NCI-H2227 treated with DMSO at 0.1 percent for 48 hours (cell line): ENCODE measurements around the gene SPATA45.
"Not testable (repeated sequence)": the region's sequence is repeated elsewhere in the genome, so short reads cannot be mapped to it uniquely, and the experiment has no call there.

Source experiments
- DNase-seq: peaks from one replicate; lab custom pipeline; 2025; lab: John Stamatoyannopoulos, UW

SPATA45 gene

DNA sequence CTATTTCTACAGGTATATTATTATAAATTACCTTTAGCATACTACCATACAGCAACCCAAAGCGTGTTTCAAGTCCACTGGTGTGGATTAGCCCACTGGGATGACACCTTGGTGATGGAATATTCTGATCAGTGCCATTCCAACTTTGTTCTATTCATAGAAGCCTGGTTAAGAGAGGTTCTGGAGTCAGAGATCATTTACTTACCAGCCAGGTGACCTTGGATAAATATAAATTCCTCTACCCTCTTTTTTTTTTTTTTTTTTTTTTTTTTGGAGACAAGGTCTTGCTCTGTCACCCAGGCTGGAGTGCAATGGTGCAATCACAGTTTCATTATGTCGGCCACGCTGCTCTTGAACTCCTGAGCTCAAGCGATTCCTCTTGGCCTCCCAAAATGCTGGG lies at the start of gene SPATA45:
TSS of gene SPATA45 (minus strand) at position 101 of the 400 bp plus-strand sequence. CDS start 11,500 bp downstream, outside the sequence.
- DNase-seq, result no peak

DNA sequence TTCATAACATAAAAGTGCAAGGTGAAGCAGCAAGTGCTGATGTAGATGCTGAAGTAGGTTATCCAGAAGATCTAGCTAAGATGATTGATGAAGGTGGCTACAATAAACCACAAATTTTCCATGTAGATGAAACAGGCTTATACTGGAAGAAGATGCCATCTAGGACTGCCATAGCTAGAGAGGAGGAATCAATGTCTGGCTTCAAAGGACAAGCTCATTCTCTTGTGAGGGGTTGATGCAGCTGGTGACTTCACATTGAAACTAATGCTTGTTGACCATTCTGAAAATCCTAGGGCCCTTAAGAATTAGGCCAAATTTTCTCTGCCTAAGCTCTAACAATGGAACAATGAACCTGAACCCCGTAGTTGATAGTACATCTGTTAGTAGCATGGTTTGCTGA lies 44.7 kb upstream of the SPATA45 start:
- DNase-seq, result no peak

DNA sequence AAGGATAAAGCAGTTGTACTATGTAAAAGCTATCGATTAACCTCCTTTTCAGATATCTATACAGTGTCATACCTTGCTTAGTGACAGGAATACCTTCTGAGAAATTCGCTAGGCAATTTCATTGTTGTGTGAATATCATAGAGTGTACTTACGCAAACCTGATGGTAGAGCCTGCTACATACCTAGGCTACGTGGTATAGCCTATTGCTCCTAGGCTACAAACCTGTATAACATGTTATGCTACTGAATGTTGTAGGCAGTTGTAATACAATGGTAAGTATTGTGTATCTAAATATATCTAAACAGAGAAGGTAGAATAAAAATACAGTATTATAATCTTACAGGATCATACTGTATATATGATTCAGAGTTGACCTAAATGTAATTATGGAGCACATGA lies 37.1 kb upstream of the SPATA45 start:
- DNase-seq, result no peak

DNA sequence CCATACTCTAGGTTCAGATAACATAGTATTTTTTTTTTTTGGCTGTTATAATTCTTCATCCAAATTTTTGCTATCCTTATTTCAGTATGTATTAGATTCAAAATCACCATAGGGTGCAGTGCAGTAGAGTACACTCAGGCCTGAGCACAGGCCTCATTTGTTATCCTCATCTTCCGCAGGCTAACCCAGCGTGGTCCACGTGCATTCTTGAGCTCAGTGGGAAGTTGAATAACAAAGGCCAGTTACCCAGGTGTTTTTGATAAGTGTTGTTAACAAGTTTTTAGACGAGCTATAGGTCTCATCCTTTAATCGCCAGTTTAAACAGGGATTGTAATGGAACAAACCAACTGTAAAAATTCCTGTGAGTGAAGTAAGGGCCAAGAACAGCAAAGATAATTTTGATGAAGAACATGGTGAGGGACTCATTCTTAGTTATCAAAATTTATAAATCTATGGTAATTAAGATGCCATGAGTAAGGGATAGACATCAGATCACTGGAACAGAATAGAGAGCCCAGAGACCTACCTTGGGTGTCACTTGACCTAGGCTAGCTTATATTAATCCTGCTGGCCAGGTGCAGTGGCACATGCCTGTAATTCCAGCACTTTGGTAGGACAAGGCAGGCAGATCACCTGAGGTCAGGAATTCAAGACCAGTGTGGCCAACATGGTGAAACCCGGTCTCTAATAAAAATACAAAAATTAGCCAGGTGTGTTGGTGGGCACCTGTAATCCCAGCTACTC lies 32.7 kb upstream of the SPATA45 start:
- DNase-seq, result no peak

DNA sequence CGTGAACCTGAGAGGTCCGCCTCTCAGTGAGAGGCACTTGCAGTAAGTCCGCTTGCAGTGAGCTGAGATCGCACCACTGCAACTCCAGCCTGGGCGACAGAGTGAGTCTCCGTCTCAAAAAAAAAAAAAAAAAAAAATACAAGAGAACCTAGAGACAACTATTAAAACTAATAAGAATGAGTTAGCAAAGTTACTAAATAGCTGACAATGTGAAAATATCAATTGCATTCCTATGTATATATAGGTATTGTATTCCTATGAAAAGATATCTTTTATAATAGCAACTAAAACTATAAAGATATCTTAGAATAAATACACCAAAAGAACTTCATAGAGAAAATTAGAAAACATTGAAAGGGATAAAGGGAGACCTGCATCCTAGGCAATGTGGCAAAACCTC lies 31.0 kb upstream of the SPATA45 start:
- no peak for DNase-seq

DNA sequence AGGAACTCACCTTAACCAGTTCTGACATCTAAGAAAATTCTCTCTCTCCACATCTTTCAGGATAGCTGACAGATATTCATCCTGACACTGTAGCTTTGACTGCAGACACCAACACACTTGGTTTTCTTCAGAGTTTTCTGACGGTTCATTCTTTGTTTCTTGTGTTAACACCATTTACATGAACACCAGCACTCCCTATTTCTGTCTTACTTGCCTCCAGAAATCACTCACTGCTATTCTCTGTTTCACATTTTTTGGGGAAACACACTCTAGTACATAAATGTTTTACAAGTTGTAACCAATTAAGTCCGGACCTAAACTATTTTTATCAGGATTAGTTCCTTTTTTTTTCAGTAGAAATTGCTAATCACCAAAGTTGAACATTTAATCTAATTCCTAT lies 26.1 kb upstream of the SPATA45 start:
- DNase-seq, result no peak

DNA sequence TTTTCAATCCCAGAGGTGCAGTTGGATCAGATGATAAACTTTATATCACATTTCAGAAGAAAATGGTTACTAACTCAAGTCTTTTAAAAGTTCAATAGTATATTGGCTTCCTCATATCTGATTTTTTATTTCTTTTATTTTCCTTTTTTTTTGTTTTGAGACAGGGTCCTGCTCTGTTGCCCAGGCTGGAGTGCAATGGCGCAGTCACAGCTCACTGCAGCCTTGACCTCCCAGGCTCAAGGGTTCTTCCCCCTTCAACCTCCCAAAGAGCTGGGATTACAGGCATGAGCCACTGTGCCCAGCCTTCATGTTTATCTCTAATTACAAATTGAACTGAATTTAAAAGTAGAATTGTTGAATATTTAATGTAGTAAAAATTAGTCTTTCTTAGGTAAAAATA lies 24.5 kb upstream of the SPATA45 start:
- no peak for DNase-seq

DNA sequence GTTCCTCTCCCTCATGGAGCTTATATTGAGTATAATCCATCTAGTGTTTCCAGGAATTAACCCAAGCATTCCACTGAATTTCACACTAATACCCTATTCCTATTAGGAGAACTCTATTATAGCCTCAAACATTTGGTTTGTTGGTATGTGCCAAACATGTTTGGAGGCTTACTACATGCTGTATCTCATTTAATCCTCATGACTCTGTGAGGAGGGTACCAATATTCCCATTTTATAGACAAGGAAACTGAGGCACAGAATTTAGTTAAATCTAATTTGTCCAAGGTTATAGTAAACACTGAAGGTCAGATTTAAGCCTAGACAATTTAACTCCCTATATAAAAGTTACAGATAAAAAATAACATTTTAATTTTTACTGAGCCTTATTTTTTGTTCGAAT lies 19.7 kb upstream of the SPATA45 start:
- DNase-seq, result no peak

DNA sequence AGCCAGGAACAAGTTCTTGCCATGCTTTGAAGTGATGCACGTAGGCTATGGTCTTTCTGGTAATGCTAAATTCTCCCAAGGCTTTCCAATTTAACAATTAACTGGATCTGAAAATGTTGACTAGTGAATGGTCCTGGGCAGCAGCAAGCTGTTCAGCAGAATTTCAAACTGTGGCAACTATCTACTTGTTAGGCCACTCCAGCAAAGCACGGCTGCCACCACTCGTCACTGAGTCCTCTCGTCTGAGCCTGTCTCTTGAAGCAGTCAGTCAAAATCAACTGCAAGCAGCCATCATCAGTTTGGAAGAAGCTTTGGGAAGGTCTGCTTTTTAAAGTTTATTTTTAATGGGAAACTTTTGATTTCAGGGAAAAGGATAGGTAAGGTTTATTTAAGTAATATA lies 16.8 kb upstream of the SPATA45 start:
- no peak for DNase-seq

DNA sequence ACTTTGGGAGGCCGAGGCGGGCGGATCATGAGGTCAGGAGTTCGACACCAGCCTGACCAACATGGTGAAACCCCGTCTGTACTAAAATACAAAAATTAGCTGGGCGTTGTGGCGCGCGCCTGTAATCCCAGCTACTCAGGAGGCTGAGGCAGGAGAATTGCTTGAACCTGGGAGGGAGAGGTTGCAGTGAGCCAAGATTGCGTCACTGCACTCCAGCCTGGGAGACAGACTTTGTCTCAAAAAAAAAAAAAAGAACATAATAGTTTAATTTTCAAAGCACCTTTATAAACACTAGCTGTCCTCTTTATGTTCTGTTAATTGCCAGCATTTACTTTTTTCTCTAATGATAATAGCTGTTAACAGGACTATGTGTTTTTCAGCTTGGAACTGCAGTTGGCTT lies 15.9 kb upstream of the SPATA45 start:
- not testable (repeated sequence) for DNase-seq

DNA sequence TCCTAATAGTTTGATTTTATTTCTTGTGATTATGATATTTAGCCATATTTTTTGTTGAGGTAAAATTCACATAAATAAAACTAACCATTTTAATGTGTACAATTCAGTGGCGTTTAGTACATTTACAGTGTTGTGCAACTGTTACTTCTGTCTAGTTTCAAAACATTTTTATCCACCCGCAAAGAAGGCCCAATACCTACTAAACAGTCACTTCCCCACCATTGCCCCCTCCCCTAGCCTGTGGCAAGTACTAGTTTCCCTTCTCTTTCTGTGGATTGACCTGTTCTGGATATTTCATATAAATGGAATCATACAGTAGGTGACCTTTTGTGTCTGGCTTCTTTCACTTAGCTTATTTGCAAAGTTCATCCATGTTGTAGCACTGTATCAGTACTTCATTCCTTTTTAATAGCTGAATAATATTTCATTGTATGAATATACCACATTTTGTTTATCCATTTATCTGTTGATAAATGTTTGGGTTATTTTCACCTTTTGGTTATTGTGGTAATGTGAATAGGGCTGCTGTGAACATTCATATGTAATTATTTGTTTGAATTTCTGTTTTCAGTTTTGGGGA lies 14.8 kb upstream of the SPATA45 start:
- DNase-seq, result no peak

DNA sequence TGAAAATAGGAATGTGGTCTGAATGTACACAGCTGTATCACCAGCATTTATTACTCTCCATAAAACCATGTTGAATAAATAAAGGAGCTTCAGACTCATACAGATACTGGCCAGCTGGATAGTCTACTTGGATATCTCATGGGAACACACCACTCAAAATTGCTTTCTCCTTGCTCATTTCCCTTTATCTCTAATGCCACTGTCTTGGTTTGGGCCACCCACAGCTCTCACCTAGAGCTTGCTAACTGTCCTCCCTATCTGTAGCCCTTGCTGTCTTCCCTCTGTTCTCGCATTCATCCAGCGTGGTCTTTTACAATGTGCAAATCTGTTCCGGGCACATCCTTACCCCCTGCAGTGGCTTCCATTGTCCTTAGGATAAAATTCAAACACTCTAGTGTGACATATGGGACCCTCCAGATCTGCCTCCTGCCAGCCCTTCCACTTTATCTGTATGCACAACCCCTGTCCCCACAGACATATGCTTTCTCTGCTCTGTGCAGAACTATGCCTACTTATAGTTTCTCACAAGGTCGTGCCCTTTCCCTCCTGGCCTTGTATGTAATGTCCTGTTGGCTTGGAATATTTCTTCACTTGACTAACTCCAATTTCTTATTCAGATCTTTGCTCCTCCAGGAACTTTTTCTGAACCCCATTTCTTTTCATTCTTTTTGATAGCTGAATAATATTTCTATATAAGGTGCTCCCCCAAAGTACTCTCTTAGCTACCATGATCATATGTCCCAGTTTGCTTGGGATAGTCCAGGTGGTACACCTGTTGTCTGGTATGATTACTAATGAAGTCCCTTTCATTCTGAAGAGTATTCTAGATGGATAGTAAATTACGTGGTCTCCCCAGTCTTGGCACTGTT lies 13.5 kb upstream of the SPATA45 start:
- no peak for DNase-seq

DNA sequence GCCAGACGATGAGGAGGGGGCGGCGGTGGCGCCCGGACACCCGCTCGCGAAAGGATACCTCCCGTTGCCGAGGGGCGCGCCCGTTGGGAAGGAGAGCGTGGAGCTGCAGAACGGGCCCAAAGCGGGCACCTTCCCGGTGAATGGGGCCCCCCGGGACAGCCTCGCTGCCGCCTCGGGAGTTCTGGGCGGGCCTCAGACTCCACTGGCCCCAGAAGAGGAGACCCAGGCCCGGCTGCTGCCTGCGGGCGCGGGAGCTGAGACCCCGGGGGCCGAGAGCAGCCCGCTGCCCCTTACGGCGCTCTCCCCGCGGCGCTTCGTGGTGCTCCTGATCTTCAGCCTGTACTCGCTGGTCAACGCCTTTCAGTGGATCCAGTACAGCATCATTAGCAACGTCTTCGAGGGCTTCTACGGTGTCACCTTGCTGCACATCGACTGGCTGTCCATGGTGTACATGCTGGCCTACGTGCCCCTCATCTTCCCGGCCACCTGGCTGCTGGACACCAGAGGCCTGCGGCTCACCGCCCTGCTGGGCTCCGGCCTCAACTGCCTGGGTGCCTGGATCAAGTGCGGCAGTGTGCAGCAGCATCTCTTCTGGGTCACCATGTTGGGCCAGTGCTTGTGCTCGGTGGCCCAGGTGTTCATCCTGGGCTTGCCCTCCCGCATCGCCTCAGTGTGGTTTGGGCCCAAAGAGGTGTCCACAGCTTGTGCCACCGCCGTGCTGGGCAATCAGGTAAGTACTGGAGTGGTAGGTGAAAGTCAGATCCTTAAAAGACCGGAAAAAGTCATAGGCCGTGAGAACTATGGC lies 11.2 kb upstream of the SPATA45 start:
- DNase-seq, result peak; percentile 75

DNA sequence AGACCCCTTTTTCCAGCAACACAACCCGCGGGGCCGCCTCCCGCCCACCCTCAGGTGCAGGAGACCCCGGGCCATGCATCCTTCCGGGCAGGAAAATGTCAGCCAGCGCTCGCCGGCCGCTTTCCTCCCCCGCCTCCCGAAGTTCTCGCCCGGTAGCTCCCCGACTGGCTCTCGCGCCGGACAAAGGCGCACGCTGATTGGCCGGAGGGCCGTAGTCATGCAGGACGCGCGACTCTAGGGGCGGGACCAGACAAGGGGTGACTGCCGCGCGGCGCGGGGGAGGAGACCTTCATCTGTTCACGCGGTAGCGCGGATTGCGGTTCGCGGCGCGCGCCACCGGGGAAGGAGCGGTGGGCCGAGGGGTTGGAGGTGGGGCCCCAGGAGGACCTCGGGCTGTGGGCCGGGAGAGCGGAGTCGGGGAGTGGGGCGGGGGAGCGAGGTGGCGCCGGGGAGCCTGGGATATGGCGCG lies 10.6 kb upstream of the SPATA45 start, which contains the start of gene FLVCR1:
TSS of gene FLVCR1 (plus strand) at position 284 of the 469 bp plus-strand sequence. CDS start at position 462, 178 bp downstream.
- DNase-seq, result peak; percentile 93

DNA sequence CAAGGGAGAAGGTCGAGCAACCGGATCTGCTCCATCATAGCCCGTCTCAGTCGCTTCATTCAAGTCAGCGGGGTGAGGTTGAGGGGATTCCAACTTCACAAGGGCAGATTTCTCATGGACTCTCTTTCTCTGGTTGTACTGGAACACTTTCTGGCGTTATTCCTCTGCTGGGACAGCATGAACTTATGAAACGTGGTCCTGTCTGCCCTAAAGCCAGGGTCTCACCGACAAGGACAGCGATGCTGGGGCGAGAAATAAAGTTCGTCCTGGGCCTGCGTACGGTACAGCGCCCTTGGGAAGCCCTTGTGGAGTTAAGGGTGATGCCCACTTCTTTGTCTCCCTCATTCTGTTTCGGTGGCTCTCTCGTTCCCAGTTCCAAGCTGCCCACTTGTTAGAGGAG lies 9.3 kb upstream of the SPATA45 start:
- DNase-seq, result no peak

DNA sequence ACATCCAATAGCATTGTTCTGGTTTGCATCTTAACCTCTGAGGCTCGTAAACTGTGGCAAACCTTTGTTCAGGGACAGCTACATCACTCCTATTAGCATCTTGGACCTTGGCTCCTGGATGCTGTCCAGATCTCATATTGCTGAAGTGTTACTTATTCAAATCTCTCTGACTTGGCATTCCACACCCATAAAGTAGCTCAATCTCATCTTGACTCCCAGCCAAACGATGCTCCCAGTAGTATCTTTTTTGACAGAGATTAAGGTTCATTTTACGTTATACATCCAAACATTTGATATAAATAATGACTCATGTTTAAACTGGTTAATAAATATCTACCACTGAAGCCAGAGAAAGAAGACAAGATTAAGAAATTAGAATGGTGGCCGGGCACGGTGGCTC lies 6.2 kb upstream of the SPATA45 start:
- DNase-seq, result no peak

DNA sequence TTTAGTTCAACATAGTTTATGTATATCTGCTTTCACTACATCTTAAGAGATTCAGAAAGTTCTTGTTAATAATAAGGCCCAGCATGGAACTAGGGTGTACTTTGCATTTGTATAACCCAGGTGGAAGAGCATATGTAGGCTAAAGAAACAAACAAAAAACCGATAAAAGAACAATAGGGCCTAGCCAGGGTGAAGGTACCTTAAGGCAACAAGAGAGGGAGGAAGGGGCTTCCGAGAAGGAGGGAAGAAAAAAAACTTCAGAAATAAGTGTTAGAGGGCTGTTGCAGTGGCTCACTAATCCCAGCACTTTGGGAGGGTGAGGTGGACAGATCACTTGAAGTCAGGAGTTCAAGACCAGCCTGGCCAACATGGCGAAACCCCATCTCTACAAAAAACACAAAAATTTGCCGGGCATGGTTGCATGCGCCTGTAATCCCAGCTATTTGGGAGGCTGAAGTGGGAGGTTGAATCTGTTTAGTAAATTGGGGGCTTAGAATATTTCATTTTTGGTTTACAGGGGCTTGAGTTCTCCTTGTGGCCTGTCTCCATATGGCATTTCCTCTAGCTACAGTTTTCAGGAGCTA lies 4.7 kb upstream of the SPATA45 start:
- DNase-seq, result no peak

DNA sequence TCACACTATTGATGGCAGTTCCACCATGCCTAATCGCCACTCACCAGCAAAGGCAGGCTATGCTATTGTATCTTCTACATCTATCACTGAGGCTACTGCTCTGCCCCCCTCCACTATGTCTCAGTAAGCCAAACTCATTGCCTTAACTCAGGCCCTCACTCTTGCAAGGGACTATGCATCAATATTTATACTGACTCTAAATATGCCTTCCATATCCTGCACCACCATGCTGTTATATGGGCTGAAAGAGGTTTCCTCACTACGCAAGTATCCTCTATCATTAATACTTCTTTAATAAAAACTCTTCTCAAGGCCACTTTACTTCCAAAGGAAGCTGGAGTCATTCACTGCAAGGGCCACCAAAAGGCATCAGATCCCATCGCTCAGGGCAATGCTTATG lies 2.9 kb downstream of the SPATA45 start:
- DNase-seq, result not testable (repeated sequence)

DNA sequence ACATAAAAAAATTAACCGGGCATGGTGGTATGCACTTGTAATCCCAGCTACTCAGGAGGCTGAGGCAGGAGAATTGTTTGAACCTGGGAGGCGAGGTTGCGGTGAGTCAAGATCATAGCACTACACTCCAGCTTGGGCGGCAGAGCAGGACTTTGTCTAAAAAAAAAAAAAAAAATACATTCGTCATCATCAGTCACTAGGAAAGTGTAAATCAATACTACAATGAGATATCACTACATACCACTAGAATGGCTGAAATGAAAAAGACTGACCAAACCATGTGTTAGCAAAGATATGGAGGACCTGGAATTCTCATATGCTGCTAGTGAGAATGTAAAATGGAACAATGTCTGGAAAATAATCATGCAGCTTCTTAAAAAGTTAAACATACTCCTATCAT lies 9.3 kb downstream of the SPATA45 start:
- DNase-seq, result no peak

DNA sequence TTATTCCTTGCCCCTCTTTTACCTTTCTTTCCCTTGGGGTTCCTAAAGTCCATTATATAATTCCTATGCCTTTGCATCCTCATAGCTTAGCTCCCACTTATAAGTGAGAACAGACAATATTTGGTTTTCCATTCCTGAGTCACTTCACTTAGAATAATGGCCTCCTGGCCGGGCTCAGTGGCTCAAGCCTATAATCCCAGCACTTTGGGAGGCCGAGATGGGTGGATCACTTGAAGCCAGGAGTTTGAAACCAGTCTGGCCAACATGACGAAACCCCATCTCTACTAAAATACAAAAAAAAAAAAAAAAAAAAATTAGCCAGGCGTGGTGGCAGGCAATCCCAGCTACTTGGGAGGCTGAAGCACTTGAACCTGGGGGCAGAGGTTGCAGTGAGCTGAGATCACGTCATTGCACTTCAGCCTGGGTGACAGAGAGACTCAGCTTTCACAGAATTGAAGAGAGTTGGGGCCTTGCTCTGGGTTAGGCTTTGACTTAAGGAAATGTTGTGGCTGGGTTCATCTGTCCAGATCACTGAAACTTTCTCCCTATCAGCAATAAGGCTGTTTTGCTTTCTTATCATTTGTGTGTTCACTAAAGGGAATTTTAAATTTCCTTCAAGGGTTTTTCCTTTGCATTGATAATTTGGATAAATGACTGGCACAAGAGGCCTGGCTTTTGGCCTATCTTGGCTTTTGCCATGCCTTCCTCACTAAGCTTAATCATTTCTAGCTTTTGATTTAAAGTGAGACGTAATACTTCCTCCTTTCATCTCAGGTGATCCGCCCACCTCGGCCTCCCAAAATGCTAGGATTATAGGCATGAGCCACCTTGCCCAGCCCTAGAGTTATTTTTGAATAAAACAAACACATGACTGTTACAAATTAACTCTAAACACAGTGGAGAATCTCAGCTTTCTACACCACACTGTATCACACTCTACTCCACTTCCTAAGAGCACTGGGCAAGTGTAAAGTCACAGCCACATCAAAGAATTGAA lies 13.9 kb downstream of the SPATA45 start:
- DNase-seq, result not testable (repeated sequence)
